DOHH2 (cell line): ENCODE data around the gene TRPC1.
A peak's percentile ranks its signal among the peaks of the same experiment; 100 is the strongest.

Experiments used
- H3F3A ChIP-seq: fragments of 200-600 bp; sonication (generic), shearing (Covaris generic); 2 replicates; pipeline ENCODE4 v1.6.0; 2016; ENCODE audit warnings: antibody characterized with exemption, mild to moderate bottlenecking; ENCODE audit not compliant: control insufficient read depth, insufficient read depth
- H3K27ac ChIP-seq: fragments of 200-600 bp; sonication (generic); 2 replicates; pipeline ENCODE4 v1.5.1; 2014; ENCODE audit warnings: low read depth, mild to moderate bottlenecking, low read length, moderate library complexity
- H3K27me3 ChIP-seq: fragments of 200-600 bp; sonication (generic); 2 replicates; pipeline ENCODE4 v1.6.1; 2014; ENCODE audit warnings: mild to moderate bottlenecking, low read length, mixed read lengths; ENCODE audit not compliant: control insufficient read depth
- H3K36me3 ChIP-seq: fragments of 200-600 bp; sonication (generic); 2 replicates; pipeline ENCODE4 v1.6.1; 2014; ENCODE audit warnings: mild to moderate bottlenecking, low read length, moderate library complexity, mixed read lengths; ENCODE audit not compliant: control insufficient read depth
- H3K4me1 ChIP-seq: fragments of 200-600 bp; sonication (generic); 2 replicates; pipeline ENCODE4 v1.6.1; 2014; ENCODE audit warnings: mild to moderate bottlenecking, low read length, mixed read lengths; ENCODE audit not compliant: control insufficient read depth
- H3K4me2 ChIP-seq: fragments of 200-600 bp; sonication (generic); 2 replicates; pipeline ENCODE4 v1.6.0; 2014; ENCODE audit warnings: mild to moderate bottlenecking, low read length, moderate library complexity
- H3K4me3 ChIP-seq: fragments of 200-600 bp; sonication (generic); 2 replicates; pipeline ENCODE4 v1.5.1; 2014; ENCODE audit warnings: mild to moderate bottlenecking, low read length, mixed read lengths
- H3K79me2 ChIP-seq: fragments of 200-600 bp; sonication (generic); 2 replicates; pipeline ENCODE4 v1.6.1; 2014; ENCODE audit warnings: mild to moderate bottlenecking, low read length, mixed read lengths; ENCODE audit not compliant: control insufficient read depth
- H3K9me2 ChIP-seq: fragments of 200-600 bp; sonication (generic); replicated peaks from 2 replicates; pipeline ENCODE4 v1.6.1; 2014; ENCODE audit warnings: mild to moderate bottlenecking, low read length, mixed read lengths; ENCODE audit not compliant: control insufficient read depth
- H3K9me3 ChIP-seq: fragments of 200-600 bp; sonication (generic); 2 replicates; pipeline ENCODE4 v1.6.1; 2014; ENCODE audit warnings: antibody characterized with exemption, low read length, mixed read lengths; ENCODE audit not compliant: control insufficient read depth, insufficient read depth
- H4K20me1 ChIP-seq: fragments of 200-600 bp; sonication (generic); 2 replicates; pipeline ENCODE4 v1.6.0; 2014; ENCODE audit warnings: low read depth, mild to moderate bottlenecking, antibody characterized with exemption, low read length, moderate library complexity; ENCODE audit not compliant: control insufficient read depth, insufficient read depth
- CTCF ChIP-seq: fragments of 200-600 bp; sonication (generic); IDR thresholded peaks from one replicate; pipeline ENCODE4 v1.5.1; 2014; ENCODE audit warnings: antibody characterized with exemption, mild to moderate bottlenecking, low read depth, low read length; ENCODE audit not compliant: poor library complexity, severe bottlenecking
- EZH2phosphoT487 ChIP-seq: fragments of 200-600 bp; sonication (generic); IDR thresholded peaks from 2 replicates; pipeline ENCODE4 v1.6.1; 2017; ENCODE audit warnings: borderline replicate concordance, mild to moderate bottlenecking, antibody characterized with exemption, low read length, moderate library complexity, mixed read lengths

TRPC1 gene

GRCh38 chr3:142723968-142724681, at the start of gene TRPC1:
Gene TRPC1 (plus strand): TSS chr3:142724034. CDS start chr3:142724560, 526 bp downstream.
- peak within 1 kb of the TSS; percentile 81 for H3K4me2 ChIP-seq

GRCh38 chr3:142676151-142676550, 47.7 kb upstream of the TRPC1 start:
- Histone ChIP-seq H3K4me1 (no peaks in the 10 kb centered on the region), H3F3A (no peaks in the 10 kb centered on the region), H3K36me3 (no peaks in the 10 kb centered on the region; the same call in 1 of the 2 replicates), H3K4me2 (no peak overlapping the region), H3K27me3 (no peaks in the 10 kb centered on the region), H3K27ac (no peak overlapping the region), H3K9me2 (no peaks in the 10 kb centered on the region), H3K9me3 (no peaks in the 10 kb centered on the region), H4K20me1 (no peaks in the 10 kb centered on the region), H3K79me2 (no peaks in the 10 kb centered on the region), H3K4me3 (no peak overlapping the region)
- TF ChIP-seq EZH2phosphoT487 = no peak
- TF ChIP-seq CTCF = no peak

More at GRCh38 chr3:142723968-142724681, at the start of gene TRPC1:
- Histone ChIP-seq H3K9me2 (no peaks in the 10 kb centered on the region), H3K4me1 (peaks cover 8% of the 10 kb centered on the region), H3K36me3 (no peaks in the 10 kb centered on the region), H4K20me1 (no peaks in the 10 kb centered on the region), H3F3A (peaks cover 3% of the 10 kb centered on the region; the same call in 1 of the 2 replicates), H3K4me3 (peak within 1 kb of the TSS; percentile 79), H3K79me2 (no peaks in the 10 kb centered on the region), H3K9me3 (no peaks in the 10 kb centered on the region), H3K27ac (no peak within 1 kb of the TSS), H3K27me3 (0 out of 2 replicates have a peak, but pooled peaks cover 5% of the 10 kb centered on the region)
- no peak for TF ChIP-seq EZH2phosphoT487
- TF ChIP-seq CTCF = no peak

GRCh38 chr3:142680710-142681109, 43.1 kb upstream of the TRPC1 start:
- Histone ChIP-seq H3K9me3 (no peaks in the 10 kb centered on the region), H3K79me2 (no peaks in the 10 kb centered on the region), H3K27ac (no peak overlapping the region), H3F3A (no peaks in the 10 kb centered on the region), H3K27me3 (no peaks in the 10 kb centered on the region), H3K9me2 (no peaks in the 10 kb centered on the region), H3K4me1 (no peaks in the 10 kb centered on the region), H3K4me2 (no peak overlapping the region), H4K20me1 (no peaks in the 10 kb centered on the region), H3K36me3 (no peaks in the 10 kb centered on the region), H3K4me3 (no peak overlapping the region)
- no peak for TF ChIP-seq EZH2phosphoT487
- TF ChIP-seq CTCF = no peak
